HCT116 (cell line): ENCODE results near the gene BBS7.

Experiments used
- CTCF ChIP-seq, 3 experiments: fragments of 200-600 bp in 1 of 3; sonication (generic) in 1 of 3; IDR thresholded peaks in 2 of 3; conservative IDR thresholded peaks in 1 of 3; 2 replicates each; pipeline ENCODE4 v1.5.1; 2012 to 2017; ENCODE audit warnings: low read depth in 2 of 3, low read length in 2 of 3, antibody characterized with exemption in 1 of 3, borderline replicate concordance in 1 of 3, control low read depth in 1 of 3, mild to moderate bottlenecking in 1 of 3, mixed read lengths in 1 of 3, mixed run types in 1 of 3, moderate library complexity in 1 of 3; ENCODE audit not compliant: insufficient read depth in 1 of 3
- YY1 ChIP-seq: IDR thresholded peaks from 2 replicates; pipeline ENCODE4 v1.6.1; 2011; ENCODE audit warnings: low read length, low read depth, moderate library complexity, mild to moderate bottlenecking; ENCODE audit not compliant: insufficient replicate concordance; ENCODE audit errors: extremely low read depth

GRCh38 chr4:121784975-121785374 is 85.3 kb downstream of the BBS7 start:
- TF ChIP-seq YY1: no peak
- TF ChIP-seq CTCF (IDR thresholded peaks at IDR 0.05 in 2 of 3, conservative IDR thresholded peaks at IDR 0.05 in 1 of 3; ENCODE audit: borderline replicate concordance in 1 of 3, insufficient read depth in 1 of 3, low read depth in 2 of 3, low read length in 2 of 3): no peak
